B cell (primary cell): ENCODE results near the gene TMBIM4.

Source experiments
- EZH2 ChIP-seq: IDR thresholded peaks from 2 replicates; pipeline ENCODE4 v1.6.1; 2012; ENCODE audit warnings: borderline replicate concordance, low read depth, mild to moderate bottlenecking, moderate library complexity, low read length; ENCODE audit not compliant: insufficient read depth, poor library complexity, severe bottlenecking
- TF ChIP-seq, protein P1 (sequence below): fragments of 200-600 bp; IDR thresholded peaks from one replicate; pipeline ENCODE4 v1.8.0; 2022; ENCODE audit warnings: antibody characterized with exemption, mild to moderate bottlenecking

DNA sequence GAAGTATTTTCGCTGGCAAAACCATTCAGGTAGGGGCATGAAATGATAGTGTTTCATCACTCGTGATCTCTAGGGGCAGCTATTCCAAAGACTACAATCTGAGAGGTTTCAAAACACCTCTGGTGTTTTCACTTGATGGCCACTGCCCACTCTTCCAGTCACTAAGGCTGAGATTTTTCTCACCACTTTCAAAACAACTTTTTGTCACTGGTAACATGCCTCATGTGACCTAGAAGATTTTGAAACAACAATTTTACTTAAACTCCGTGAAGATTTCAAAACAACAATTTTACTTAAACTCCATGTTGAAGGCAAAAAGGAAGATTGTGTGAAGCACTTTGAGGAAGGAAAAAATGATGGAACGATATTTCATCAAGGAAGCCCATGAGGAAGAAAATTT is 18.0 kb upstream of the TMBIM4 start:
- TF ChIP-seq, protein P1, sequence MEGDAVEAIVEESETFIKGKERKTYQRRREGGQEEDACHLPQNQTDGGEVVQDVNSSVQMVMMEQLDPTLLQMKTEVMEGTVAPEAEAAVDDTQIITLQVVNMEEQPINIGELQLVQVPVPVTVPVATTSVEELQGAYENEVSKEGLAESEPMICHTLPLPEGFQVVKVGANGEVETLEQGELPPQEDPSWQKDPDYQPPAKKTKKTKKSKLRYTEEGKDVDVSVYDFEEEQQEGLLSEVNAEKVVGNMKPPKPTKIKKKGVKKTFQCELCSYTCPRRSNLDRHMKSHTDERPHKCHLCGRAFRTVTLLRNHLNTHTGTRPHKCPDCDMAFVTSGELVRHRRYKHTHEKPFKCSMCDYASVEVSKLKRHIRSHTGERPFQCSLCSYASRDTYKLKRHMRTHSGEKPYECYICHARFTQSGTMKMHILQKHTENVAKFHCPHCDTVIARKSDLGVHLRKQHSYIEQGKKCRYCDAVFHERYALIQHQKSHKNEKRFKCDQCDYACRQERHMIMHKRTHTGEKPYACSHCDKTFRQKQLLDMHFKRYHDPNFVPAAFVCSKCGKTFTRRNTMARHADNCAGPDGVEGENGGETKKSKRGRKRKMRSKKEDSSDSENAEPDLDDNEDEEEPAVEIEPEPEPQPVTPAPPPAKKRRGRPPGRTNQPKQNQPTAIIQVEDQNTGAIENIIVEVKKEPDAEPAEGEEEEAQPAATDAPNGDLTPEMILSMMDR, result no peak
- no peak for TF ChIP-seq EZH2
